Neural cell (in vitro differentiated cells): Measurements from ENCODE around the gene CRTC3. TPM values are rescaled to one million over a fixed set of nuclear protein-coding genes. Genes with fewer than 3 reads are reported as not detected.

Experiments
- H2AFZ ChIP-seq: fragments of 200-600, 300-800 bp; sonication (generic), shearing (Covaris generic); 2 replicates; pipeline ENCODE4 v1.6.0; 2014; ENCODE audit warnings: low read depth, mild to moderate bottlenecking, antibody characterized with exemption, low read length, moderate library complexity
- H3F3A ChIP-seq: fragments of 200-600 bp; shearing (Covaris generic); 2 replicates; pipeline ENCODE4 v1.6.1; 2016; ENCODE audit warnings: mild to moderate bottlenecking, moderate library complexity, mixed read lengths, antibody characterized with exemption, low read length; ENCODE audit not compliant: insufficient read depth, poor library complexity, severe bottlenecking
- H3K27ac ChIP-seq: fragments of 200-600, 300-800 bp; sonication (generic), shearing (Covaris generic); 2 replicates; pipeline ENCODE4 v1.5.1; 2014; ENCODE audit warnings: mild to moderate bottlenecking, low read length, moderate library complexity
- H3K27me3 ChIP-seq: fragments of 300-800, 200-600 bp; sonication (generic), shearing (Covaris generic); 2 replicates; pipeline ENCODE4 v1.6.0; 2014; ENCODE audit warnings: mild to moderate bottlenecking, low read depth, low read length, moderate library complexity; ENCODE audit not compliant: insufficient read depth
- H3K36me3 ChIP-seq: fragments of 300-800, 200-600 bp; sonication (generic), shearing (Covaris generic); 2 replicates; pipeline ENCODE4 v1.5.1; 2014; ENCODE audit warnings: mild to moderate bottlenecking, antibody characterized with exemption, low read length, moderate library complexity; ENCODE audit not compliant: insufficient read depth
- H3K4me2 ChIP-seq: fragments of 300-800, 200-600 bp; sonication (generic), shearing (Covaris generic); 2 replicates; pipeline ENCODE4 v1.6.0; 2014; ENCODE audit warnings: mild to moderate bottlenecking, low read length
- H3K4me3 ChIP-seq: fragments of 300-800, 200-600 bp; sonication (generic), shearing (Covaris generic); 2 replicates; pipeline ENCODE4 v1.5.1; 2014; ENCODE audit warnings: mild to moderate bottlenecking, low read length, moderate library complexity
- H3K79me2 ChIP-seq: fragments of 200-600 bp; shearing (Covaris generic); replicated peaks from 2 replicates; pipeline ENCODE4 v1.6.0; 2014; ENCODE audit warnings: mild to moderate bottlenecking, low read length, moderate library complexity; ENCODE audit not compliant: insufficient read depth
- H3K9ac ChIP-seq: fragments of 300-800, 200-600 bp; sonication (generic), shearing (Covaris generic); 2 replicates; pipeline ENCODE4 v1.6.1; 2016; ENCODE audit warnings: mild to moderate bottlenecking, low read length, mixed read lengths
- H3K9me2 ChIP-seq: fragments of 200-600 bp; shearing (Covaris generic); 2 replicates; pipeline ENCODE4 v1.6.1; 2016; ENCODE audit warnings: mild to moderate bottlenecking, low read length, mixed read lengths; ENCODE audit not compliant: insufficient read depth
- H3K9me3 ChIP-seq: fragments of 200-600, 300-800 bp; sonication (generic), shearing (Covaris generic); 2 replicates; pipeline ENCODE4 v1.6.1; 2016; ENCODE audit warnings: mild to moderate bottlenecking, mixed run types, low read length, moderate library complexity, mixed read lengths
- H4K20me1 ChIP-seq: fragments of 200-600 bp; shearing (Covaris generic); 2 replicates; pipeline ENCODE4 v1.6.1; 2016; ENCODE audit warnings: mild to moderate bottlenecking, mixed run types; ENCODE audit not compliant: insufficient read depth
- EP300 ChIP-seq: fragments of 450-650 bp; conservative IDR thresholded peaks from 2 replicates; pipeline ENCODE4 v1.6.1; 2014; ENCODE audit warnings: antibody characterized with exemption, mild to moderate bottlenecking, moderate library complexity; ENCODE audit not compliant: poor library complexity, severe bottlenecking
- EZH2 ChIP-seq: fragments of 200-600, 300-800 bp; shearing (Covaris generic), sonication (generic); IDR thresholded peaks from 2 replicates; pipeline ENCODE4 v1.6.1; 2014; ENCODE audit warnings: antibody characterized with exemption, low read length, borderline replicate concordance, mild to moderate bottlenecking; ENCODE audit not compliant: insufficient read depth, poor library complexity, severe bottlenecking
- MXI1 ChIP-seq: fragments of 450-650 bp; conservative IDR thresholded peaks from 2 replicates; pipeline ENCODE4 v1.6.1; 2014; ENCODE audit warnings: antibody characterized with exemption, mild to moderate bottlenecking; ENCODE audit not compliant: poor library complexity, severe bottlenecking
- POLR2AphosphoS5 ChIP-seq: IDR thresholded peaks from 2 replicates; pipeline ENCODE4 v1.6.1; 2012
- RAD21 ChIP-seq: fragments of 450-650 bp; conservative IDR thresholded peaks from 2 replicates; pipeline ENCODE4 v1.6.1; 2014; ENCODE audit warnings: antibody characterized with exemption, mild to moderate bottlenecking, moderate library complexity
- REST ChIP-seq: IDR thresholded peaks from 2 replicates; pipeline ENCODE4 v1.6.1; 2012; ENCODE audit warnings: borderline replicate concordance
- SMC3 ChIP-seq: fragments of 450-650 bp; conservative IDR thresholded peaks from 2 replicates; pipeline ENCODE4 v1.6.1; 2014; ENCODE audit warnings: antibody characterized with exemption, mild to moderate bottlenecking, moderate library complexity; ENCODE audit not compliant: poor library complexity
- TAF1 ChIP-seq: IDR thresholded peaks from 2 replicates; pipeline ENCODE4 v1.6.1; 2012; ENCODE audit warnings: low read depth
- polyA plus RNA-seq: library from polyadenylated mRNA; depleted of rRNA; stranded (reverse); fragments of >200 nt; gene quantifications from 2 replicates; pipeline ENCODE4 v1.2.3, GENCODE V29; 2014
- TF ChIP-seq, protein P1 (sequence below): fragments of 450-650 bp; IDR thresholded peaks from 2 replicates; pipeline ENCODE4 v1.5.1; 2014; ENCODE audit warnings: antibody characterized with exemption, mild to moderate bottlenecking, moderate library complexity; ENCODE audit not compliant: poor library complexity, severe bottlenecking

The CRTC3 gene
- polyA plus RNA-seq, 1 donor from 2014 or later: 5.5 TPM

DNA sequence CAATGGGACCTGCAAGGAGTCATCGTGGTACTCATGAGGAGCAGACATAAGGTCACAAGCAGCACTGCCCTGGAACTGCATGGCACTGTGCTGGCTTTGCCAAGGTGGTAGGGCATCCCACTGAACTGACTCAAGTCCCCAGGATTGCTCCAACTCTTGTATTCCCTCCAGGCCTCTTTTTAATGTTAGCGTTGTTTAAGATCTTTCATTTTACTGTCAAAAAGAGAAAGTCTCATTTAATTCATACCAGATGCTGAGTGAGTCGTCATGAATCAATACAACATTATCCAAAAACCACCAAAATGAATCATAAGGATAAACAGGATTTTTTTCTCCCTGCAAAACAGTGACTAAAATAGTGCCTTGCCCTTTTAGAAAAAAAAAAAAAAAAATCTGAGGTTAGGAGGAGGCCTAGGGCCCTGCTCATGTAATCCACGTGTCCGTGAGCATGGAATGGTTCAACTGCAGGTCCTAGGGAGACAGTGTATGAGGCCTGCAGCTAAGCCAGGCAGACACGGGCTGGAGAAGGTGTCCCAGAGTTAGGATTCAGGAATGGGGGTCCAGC is 150.7 kb downstream of the CRTC3 start:
- Histone ChIP-seq H3K36me3 (no peaks in the 10 kb centered on the region), H3K9ac (no peak overlapping the region), H3K9me3 (no peaks in the 10 kb centered on the region), H2AFZ (no peak overlapping the region), H4K20me1 (no peaks in the 10 kb centered on the region), H3K79me2 (no peaks in the 10 kb centered on the region), H3F3A (no peaks in the 10 kb centered on the region), H3K4me3 (no peak overlapping the region), H3K9me2 (no peaks in the 10 kb centered on the region), H3K4me2 (no peak overlapping the region), H3K27ac (no peak overlapping the region), H3K27me3 (no peaks in the 10 kb centered on the region)
- no peak for TF ChIP-seq TAF1
- no peak for TF ChIP-seq MXI1
- TF ChIP-seq EP300: no peak
- no peak for TF ChIP-seq RAD21
- no peak for TF ChIP-seq EZH2
- no peak for TF ChIP-seq POLR2AphosphoS5
- TF ChIP-seq REST: no peak

- H3F3A ChIP-seq: no peaks in the 10 kb centered on the region
- no peaks in the 10 kb centered on the region for H4K20me1 ChIP-seq
- no peak overlapping the region for H3K4me2 ChIP-seq
- H3K27ac ChIP-seq: no peak overlapping the region
- H3K27me3 ChIP-seq: no peaks in the 10 kb centered on the region
- H3K36me3 ChIP-seq: no peaks in the 10 kb centered on the region
- no peak overlapping the region for H3K9ac ChIP-seq
- no peak overlapping the region for H3K4me3 ChIP-seq
- TF ChIP-seq EP300 (no peak), TAF1 (no peak), SMC3 (no peak), RAD21 (no peak), POLR2AphosphoS5 (no peak), REST (no peak), MXI1 (no peak), EZH2 (no peak)
- TF ChIP-seq, protein P1, sequence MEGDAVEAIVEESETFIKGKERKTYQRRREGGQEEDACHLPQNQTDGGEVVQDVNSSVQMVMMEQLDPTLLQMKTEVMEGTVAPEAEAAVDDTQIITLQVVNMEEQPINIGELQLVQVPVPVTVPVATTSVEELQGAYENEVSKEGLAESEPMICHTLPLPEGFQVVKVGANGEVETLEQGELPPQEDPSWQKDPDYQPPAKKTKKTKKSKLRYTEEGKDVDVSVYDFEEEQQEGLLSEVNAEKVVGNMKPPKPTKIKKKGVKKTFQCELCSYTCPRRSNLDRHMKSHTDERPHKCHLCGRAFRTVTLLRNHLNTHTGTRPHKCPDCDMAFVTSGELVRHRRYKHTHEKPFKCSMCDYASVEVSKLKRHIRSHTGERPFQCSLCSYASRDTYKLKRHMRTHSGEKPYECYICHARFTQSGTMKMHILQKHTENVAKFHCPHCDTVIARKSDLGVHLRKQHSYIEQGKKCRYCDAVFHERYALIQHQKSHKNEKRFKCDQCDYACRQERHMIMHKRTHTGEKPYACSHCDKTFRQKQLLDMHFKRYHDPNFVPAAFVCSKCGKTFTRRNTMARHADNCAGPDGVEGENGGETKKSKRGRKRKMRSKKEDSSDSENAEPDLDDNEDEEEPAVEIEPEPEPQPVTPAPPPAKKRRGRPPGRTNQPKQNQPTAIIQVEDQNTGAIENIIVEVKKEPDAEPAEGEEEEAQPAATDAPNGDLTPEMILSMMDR: no peak
- no peak overlapping the region for H2AFZ ChIP-seq
- H3K9me2 ChIP-seq: no peaks in the 10 kb centered on the region
- no peaks in the 10 kb centered on the region for H3K79me2 ChIP-seq
- no peaks in the 10 kb centered on the region for H3K9me3 ChIP-seq
Measured at GRCh38 chr15:90681056-90681455, 151.3 kb downstream of the CRTC3 start.
